ENCODE data around the gene SLC4A11.
"Not testable (repeated sequence)": the region's sequence is repeated elsewhere in the genome, so short reads cannot be mapped to it uniquely, and the experiment has no call there.

SLC4A11 gene

DNA sequence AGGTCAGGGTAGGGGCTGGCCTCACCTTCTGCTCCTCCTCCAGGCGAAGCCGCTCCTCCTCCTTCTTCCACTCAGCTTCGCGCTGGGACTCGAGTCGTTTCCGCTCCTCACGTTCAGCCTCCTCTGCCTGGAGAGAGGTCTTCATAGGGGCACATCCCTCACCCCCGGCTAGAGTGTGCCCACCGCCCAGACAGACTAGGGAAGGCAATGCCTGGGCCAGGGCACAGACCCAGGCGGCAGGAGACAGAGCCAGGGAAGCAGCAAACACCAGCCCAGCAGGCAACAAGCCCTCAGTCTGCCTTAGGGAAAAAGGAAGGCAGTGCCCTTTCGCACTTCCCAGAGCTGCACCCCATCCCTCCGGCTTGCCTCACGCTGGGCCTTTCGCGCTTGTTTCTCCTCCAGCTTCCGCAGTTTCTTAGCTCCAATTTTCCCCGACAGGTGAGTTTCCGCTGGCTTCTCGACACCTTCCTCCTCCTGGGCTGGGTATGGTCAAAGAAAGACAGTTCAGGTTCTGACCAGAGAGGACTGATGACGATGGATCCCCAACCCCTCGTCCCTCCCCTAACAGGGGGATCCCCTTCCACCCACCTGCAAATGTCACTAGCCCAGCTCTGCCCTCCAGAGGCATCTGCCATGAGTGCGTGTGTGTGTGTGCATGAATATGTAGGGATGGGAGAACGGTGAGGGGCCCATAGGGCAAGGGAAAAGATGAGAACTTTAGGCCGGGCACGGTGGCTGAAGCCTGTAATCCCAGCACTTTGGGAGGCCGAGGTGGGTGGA is 38.8 kb downstream of the SLC4A11 start:
- no peak for DNase-seq

DNA sequence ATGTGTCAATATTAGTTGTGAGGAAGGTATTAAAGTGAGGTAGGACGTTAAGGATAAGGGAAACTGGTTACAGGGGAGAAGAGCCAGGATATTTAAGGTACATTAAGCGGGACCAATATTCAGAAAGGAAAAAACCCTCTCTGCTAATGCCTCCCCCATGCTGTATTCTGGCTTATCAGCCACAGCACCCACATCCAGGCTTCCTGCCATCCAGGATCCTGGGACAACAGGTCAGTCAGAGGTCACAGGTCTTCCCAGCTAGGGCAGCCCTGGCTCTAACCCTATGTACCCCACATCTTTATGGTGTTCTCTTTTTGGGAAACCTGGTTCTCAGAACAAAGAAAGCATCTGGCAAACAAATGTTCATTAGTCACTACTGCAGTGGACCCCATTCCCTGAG is 39.8 kb downstream of the SLC4A11 start:
- no peak for DNase-seq

DNA sequence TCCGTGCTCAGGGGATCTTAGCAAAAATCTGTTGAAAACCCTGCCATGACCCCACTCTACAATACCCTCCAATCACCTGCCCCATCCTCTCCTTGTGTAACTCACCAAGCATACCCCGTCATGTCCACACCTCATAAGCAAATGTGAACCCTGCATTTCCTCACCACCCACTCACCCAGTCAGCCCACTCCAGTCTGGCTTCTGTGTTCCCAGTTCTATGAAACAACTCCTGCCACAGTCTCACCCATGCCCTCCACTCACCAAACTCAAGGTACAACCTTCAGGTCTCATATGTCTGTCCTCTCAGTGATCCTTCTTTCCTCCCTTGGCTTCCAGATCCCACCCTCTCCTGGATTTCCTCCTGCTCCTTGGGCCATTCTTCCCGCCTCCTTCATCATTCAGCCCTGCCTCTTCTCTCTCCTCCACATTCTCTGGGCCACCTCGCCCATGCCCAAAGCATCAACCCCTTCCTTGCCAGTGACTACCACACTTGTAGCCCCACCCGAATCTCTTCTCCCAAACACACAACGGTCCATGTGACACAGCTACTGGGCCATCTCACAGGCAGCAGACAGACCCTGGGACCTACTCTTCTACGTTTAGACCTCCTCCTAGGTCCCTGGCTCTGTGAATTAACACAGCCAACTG is 43.3 kb downstream of the SLC4A11 start:
- DNase-seq, result no peak

DNA sequence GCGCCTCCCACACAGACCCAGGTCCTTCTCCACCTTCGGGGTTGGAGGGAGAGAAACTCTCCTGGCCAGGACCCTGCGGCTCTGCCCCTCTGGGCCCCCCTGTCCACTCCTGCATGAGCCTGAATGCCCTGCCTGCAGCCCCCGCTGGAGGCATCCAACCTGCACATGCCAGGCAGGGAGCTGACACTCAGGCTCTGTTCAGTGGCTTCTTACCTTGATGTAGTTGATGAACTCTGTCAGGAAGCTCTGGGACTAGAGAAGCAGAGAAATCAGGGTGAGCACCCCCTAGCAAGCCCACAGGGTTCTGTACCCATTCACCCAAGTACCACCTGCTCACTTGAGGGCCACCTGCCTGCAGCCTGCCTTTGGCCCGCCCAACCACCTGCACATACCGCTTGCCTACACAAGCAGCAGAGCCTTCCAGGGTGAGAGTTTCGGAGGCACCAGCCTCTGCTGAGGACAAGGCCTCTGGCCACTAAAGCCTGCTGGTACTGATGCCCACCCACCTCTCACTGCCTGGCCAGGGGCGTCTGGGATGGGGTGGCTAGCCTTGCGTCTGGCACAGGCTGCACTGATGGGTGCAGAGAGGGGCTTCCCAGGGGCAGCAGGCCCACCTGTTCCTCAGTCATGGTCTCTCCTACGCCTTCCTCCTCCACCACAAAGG is 44.2 kb downstream of the SLC4A11 start:
- DNase-seq, result no peak

DNA sequence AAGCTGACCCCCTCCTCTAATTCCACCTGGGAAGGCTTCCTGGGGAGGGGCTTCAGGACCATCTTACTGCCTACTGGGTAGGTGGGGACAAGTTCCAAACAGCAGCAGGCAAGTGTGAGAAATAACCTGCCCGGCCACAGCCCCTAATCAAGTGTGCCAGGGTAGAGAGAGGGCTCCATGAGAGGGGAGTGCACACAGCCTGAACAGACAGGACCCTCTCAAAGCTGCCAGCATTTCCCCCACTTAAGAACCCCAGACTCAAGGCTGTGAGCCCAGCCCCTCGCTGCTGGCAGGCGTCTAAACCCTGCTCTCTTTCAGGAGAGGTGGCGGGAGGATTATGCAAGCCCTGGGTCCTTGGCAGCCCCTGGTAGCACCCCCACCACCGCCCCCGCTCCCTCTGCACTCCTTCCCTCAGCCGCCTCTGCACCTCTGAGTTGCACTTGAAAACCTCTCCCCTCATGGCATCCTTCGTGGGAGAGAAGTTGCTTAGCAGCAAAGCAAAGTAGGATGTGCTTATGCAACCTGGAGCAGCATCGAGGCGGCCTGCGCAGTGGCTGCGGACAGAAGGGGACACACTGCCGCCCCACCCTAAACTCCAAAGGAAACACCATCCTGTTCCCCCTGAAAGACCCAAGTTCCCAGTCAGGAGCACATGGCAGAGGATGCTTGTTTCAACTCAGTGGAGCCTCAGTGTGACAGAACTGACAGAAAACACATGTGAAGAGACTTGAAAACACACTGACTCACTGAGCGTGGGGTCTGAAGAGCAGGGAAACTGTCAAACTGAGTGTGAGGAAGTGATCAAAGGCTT is 45.0 kb downstream of the SLC4A11 start:
- DNase-seq, result no peak

DNA sequence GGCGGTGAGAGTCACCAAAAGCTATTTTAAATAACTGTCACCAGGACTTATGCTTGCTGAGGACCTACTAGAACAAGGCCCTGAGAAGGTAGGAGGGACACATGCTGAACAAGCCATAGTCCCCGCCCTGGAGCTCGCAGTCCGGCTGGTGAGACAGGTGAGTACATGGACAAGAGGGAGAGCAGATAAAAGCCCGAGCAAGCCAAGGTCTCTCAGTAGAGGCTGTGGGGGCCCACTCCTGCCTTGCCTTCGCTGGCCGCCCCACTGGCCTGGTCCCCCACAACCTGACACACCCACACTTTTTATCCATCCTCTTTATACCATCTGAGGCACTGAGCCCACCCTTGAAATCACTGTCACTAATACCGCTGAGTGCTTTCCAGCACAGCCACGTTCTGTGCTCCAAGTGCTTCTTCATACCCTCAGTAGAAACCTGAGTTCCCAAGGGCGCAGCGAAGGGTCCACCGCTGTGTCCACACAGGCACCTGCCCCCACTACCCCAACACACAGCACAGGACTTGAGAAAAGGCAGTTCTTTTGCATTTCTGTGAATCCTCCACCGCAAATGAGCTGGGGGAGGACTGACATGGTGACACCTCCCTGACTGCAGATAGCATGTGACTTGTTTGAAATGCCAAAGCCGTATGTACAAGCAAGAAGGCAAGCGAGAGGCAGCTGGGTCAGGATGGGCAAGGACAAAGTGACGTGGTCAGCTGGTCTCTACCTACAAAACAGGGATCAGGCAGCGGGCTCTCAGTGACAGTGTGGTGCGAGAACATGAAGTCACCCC is 46.6 kb downstream of the SLC4A11 start:
- DNase-seq, result no peak

DNA sequence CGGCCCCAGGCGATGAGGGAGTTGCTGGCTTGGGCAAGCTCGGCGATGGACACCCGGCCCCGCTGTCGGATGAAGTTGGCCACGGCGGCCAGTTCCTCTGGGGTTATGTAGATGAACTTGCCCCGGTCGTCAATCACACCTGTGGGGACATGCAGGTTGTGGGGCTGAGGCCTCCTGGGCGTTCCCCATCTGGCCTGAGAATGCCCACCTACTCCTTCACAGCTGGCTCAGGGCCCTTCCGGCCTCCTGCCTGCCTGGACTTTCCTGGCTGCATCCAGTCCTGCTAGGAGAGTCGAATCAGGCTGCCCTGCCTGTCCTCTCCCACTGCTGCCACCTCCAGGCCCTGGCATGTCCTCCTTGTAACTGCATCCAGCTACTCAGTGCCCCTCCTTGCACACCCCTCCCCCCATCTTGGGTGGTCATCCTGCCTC is 48.3 kb downstream of the SLC4A11 start:
- DNase-seq, result no peak

DNA sequence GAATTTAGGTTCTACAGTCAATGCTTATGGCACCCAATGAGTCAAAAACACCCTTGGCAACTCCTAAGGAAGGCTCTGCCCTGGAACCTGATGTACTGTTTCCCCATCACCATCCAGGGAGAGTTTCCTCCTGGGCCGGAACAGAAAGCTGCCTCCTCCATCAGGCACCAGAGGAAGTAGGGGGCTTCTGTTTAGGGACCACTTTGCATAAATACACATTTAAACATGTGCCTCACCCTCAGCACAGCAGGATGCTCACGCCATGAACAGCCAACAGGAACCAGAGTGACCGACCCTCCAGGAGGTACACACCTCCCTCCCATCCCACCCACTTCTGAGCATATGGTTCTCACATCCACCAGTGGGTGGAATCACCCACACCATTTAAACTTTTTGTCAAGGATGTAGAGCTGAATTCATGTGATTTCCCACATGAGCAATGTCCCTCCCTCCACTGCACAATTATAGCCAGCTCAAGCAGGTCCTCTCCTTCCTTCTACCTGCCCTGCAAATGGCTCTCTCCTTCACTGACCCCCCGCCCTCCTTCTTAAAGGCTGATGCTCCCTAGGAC is 49.3 kb downstream of the SLC4A11 start:
- DNase-seq, result no peak

DNA sequence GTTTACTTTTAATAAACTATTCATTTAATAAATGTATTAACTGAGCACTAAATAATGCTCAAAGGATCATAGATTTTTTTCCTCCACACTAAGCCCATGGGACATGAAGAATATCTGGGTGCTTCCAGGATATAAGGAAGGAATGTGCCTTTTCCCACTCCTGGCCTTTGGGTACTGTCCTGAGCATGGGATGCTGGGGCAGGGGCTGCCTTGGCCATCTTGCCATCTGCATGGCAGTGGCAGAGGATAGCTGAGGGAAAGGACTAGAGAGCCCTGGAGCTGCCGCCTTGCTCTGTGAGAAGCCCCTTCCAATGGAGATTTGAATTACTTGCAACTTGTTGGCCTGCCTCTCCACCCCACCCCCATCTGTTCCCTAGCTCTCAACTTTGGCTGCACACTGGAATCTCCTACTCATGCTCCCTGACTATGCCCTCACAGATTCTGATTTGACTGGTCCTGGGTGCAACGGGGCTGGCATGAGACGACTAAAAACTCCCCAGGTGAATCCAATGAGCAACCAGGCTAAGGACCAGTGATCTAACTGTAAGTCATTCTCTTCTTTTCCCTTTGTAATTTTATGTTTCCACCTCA is 50.1 kb downstream of the SLC4A11 start:
- DNase-seq, result no peak

DNA sequence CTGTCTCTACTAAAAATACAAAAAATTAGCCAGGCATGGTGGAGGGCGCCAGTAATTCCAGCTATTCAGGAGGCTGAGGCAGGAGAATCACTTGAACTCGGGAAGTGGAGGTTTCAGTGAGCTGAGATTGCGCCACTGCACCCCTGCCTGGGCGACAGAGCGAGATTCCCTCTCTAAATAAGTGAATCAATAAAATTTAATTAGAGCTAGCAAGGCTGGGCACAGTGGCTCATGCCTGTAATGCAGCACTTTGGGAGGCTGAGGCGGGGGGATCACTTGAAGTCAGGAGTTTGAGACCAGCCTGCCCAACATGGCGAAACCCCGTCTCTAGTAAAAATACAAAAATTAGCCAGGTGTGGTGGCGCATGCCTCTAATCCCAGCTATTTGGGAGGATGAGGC is 51.1 kb downstream of the SLC4A11 start:
- DNase-seq, result not testable (repeated sequence)

DNA sequence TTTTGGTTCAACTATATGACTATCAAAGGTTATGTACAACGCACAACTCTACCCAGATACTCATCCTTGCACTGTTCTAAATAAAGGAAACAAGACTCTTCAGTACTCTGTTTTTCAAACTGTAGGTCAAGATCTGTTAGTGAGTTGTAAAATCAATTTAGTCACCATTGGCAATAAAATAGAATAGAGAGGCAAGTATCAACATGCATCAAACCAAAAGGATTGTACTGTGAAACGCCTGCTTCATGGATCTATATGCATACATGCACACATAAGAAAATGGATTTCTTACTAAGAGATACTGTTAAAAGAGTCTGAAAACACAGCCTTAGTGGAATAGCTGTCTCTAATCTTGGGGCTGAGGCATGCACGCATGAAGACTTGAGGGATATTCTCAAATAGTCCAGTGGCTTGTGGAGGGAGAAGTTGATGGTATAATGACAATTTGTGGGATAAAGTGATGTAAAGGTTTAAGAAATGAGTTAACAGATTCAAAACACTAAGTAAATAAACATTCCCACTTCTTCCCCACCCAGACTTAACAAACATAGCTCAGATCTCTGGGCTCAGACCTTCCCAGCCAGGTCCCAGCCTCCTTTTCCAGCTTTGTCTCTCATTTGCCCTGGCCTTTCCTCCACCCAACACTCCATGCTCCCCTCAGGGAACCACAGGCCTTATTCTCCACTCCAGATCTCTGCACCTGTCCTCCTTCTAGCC is 54.9 kb downstream of the SLC4A11 start:
- no peak for DNase-seq

DNA sequence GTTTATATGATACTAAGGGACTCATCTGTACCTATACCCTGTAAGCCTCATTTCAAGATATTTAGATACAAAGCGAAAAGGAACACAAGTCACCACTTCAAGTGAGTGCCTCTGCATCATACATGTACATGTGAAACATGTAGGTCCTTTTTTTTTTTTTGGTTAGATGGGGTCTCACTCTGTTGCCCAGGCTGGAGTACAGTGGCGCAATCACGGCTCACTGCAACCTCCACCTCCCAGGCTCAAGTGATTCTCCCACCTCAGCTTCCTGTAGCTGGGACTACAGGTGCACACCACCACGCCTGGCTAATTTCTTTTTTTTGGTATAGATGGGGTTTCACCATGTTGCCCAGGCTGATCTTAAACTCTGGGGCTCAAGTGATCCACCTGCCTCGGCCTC is 56.6 kb downstream of the SLC4A11 start:
- DNase-seq, result not testable (repeated sequence)

DNA sequence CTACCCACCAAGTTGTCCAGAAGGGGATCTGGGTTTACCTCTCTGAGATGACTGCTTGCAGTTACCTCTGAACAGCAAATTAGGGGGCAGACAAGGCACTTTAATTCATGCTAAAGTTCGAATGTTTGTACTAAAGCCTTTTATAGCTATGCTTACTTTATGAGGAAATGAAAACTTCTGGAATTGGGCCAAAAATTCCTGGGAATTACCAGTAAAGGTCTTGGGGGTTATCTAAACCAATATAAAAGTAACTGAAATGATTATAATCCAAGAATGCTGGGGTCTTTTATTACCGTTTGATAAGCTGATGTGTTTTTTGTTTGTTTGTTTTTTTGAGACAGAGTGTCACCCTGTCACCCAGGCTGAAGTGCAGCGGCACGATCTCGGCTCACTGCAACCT is 57.7 kb downstream of the SLC4A11 start:
- DNase-seq, result no peak

DNA sequence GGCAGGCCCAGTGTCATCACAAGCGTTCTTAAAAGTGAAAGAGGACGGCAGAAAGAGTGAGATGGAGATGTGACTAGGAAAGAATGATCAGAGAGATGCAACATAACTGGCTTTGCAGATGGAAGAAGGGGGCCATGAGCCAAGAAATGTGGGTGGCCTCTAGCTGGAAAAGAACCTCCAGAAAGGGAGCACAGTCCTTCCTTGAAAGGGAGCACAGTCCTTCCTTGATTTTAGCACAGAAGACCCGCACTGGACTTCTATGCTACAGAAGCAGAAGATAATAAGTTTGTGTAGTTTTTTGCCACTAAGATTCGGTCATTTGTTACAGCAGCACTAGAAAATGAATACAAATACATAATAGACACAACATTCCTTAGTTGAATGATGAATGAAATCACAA is 58.7 kb downstream of the SLC4A11 start:
- no peak for DNase-seq

DNA sequence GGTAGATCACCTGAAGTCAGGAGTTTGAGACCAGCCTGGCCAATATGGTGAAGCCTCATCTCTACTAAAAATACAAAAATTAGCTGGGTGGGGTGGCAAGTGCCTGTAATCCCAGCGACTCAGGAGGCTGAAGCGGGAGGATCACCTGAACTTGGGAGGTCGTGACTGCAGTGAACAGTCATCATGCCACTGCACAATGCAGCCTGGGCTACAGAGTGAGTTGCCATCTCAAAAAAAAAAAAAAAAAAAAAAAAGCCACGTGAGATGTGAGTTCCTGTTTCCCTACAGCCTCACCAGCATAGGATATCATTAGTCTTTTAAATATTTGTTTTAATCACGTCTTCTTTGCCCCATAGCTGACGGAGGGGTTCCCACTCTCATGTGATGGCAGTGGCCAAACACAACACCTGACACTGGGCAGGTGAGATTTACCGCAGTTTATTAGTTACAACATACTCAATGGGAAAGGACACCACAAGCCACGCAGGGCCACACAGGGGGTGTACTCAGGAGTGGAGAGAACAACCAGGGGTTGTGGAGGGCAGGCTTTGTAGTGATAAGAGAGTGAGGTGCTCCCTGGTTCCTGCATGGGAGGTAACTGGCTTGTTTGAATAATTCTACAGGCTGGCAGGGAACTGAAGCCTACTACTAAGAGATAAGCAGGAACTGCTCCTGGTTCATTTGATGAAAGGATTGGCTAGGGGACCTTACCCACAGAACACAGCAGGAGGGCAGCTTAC is 61.1 kb downstream of the SLC4A11 start:
- DNase-seq, result no peak
